ENCODE measurements around the gene TSPAN9.

- no peak for TF ChIP-seq EZH2 (IDR thresholded peaks at IDR 0.05)
- no peak for TF ChIP-seq POLR2AphosphoS5 (IDR thresholded peaks at IDR 0.05; ENCODE audit: borderline replicate concordance, low read depth, low read length)
- no peak for TF ChIP-seq FOXP2 (optimal IDR thresholded peaks at IDR 0.05; ENCODE audit: control extremely low read depth, extremely low read length, insufficient read depth)
Observed at GRCh38 chr12:3147260-3147659, 70.1 kb downstream of the TSPAN9 start.

All from SK-N-MC (cell line).